Smooth muscle cell of the pulmonary artery (primary cell): ENCODE measurements around the gene PSG5. TPM values are rescaled to one million over a fixed set of nuclear protein-coding genes. Genes with fewer than 3 reads are reported as not detected.

ENCODE experiments used
- total RNA-seq: library from RNA; depleted of rRNA; stranded (reverse); fragments of >200 nt; gene quantifications from 2 replicates; pipeline ENCODE4 v1.2.3, GENCODE V29; 2014

PSG5 gene
- total RNA-seq, result 0.26 and 6.9 TPM in 2 replicates

GRCh38 chr19:43186311-43186935 lies at the start of gene PSG5:
Gene PSG5, minus strand, starts transcription at chr19:43186536. Its CDS starts 131 bp downstream, at chr19:43186405.

GRCh38 chr19:43205471-43206105 lies 19.3 kb upstream of the PSG5 start, which contains the start of gene PSG4:
Gene PSG4, minus strand, starts transcription at chr19:43205638. Its CDS starts 102 bp downstream, at chr19:43205536.

Other genes starting within 250 kb of the PSG5 start
- 0.30 TPM in 1 of 2 replicates, not detected in the other for gene PSG7, start 249.3 kb downstream of the PSG5 start, total RNA-seq
- gene PSG11, start 160.1 kb downstream of the PSG5 start, total RNA-seq, result not detected in 2 replicates
- 0.13 and 0.73 TPM in 2 replicates for gene PSG2, start 103.8 kb downstream of the PSG5 start, total RNA-seq
- 0.36 TPM in 1 of 2 replicates, not detected in the other for gene PSG4, start 19.1 kb upstream of the PSG5 start, total RNA-seq
- 0.13 TPM in 1 of 2 replicates, not detected in the other for gene PSG9, start 83.0 kb upstream of the PSG5 start, total RNA-seq
- 0.76 TPM in 1 of 2 replicates, not detected in the other for gene CD177, start 167.2 kb upstream of the PSG5 start, total RNA-seq
- gene TEX101, start 228.4 kb upstream of the PSG5 start, total RNA-seq, result not detected in 2 replicates